Trophoblast cell (in vitro differentiated cells and primary cell): ENCODE measurements around the gene PRSS12. TPM values are rescaled to one million over a fixed set of nuclear protein-coding genes. Genes with fewer than 3 reads are reported as not detected.
"Not testable (repeated sequence)": the region's sequence is repeated elsewhere in the genome, so short reads cannot be mapped to it uniquely, and the experiment has no call there.

Source experiments
- DNase-seq, 2 donors: peaks; one replicate each; pipeline ENCODE4 v3.0.0-alpha.2; 2016
- H2AFZ ChIP-seq: 2 replicates; pipeline ENCODE4 v1.6.1; 2013; ENCODE audit warnings: low read length, moderate library complexity, mild to moderate bottlenecking; ENCODE audit not compliant: insufficient read depth, poor library complexity
- H2AK5ac ChIP-seq: 2 replicates; pipeline ENCODE4 v1.6.1; 2013; ENCODE audit warnings: mild to moderate bottlenecking, low read length
- H2BK120ac ChIP-seq: 2 replicates; pipeline ENCODE4 v1.6.1; 2013; ENCODE audit warnings: low read length, mild to moderate bottlenecking, moderate library complexity; ENCODE audit not compliant: insufficient read depth, poor library complexity
- H2BK12ac ChIP-seq: 2 replicates; pipeline ENCODE4 v1.6.1; 2013; ENCODE audit warnings: mild to moderate bottlenecking, low read length, moderate library complexity
- H2BK5ac ChIP-seq: 2 replicates; pipeline ENCODE4 v1.6.1; 2013; ENCODE audit warnings: low read length, low read depth, moderate library complexity, mild to moderate bottlenecking; ENCODE audit not compliant: poor library complexity
- H3K14ac ChIP-seq: 2 replicates; pipeline ENCODE4 v1.6.1; 2013; ENCODE audit warnings: mild to moderate bottlenecking, low read length
- H3K18ac ChIP-seq: 2 replicates; pipeline ENCODE4 v1.6.1; 2013; ENCODE audit warnings: mild to moderate bottlenecking, low read length
- H3K23ac ChIP-seq: 2 replicates; pipeline ENCODE4 v1.6.1; 2013; ENCODE audit warnings: low read length
- H3K27ac ChIP-seq: 2 replicates; pipeline ENCODE4 v1.5.1; 2013; ENCODE audit warnings: low read depth, mild to moderate bottlenecking, inconsistent platforms, low read length, moderate library complexity
- H3K27me3 ChIP-seq: 2 replicates; pipeline ENCODE4 v1.6.1; 2013; ENCODE audit warnings: inconsistent platforms, mild to moderate bottlenecking, low read length, moderate library complexity; ENCODE audit not compliant: insufficient read depth
- H3K36me3 ChIP-seq, 2 experiments: 1 replicate in 1 of 2; 2 replicates in 1 of 2; pipeline ENCODE4 v1.6.1; 2013; ENCODE audit warnings: low read length in 2 of 2, mild to moderate bottlenecking in 2 of 2, moderate library complexity in 1 of 2; ENCODE audit not compliant: insufficient read depth in 2 of 2, control insufficient read depth in 1 of 2
- H3K4ac ChIP-seq: 2 replicates; pipeline ENCODE4 v1.6.1; 2013; ENCODE audit warnings: low read depth, mild to moderate bottlenecking, low read length, moderate library complexity
- H3K4me1 ChIP-seq, 2 experiments: 1 replicate in 1 of 2; 2 replicates in 1 of 2; pipeline ENCODE4 v1.6.1; 2013; ENCODE audit warnings: low read length in 2 of 2, mild to moderate bottlenecking in 2 of 2, moderate library complexity in 1 of 2; ENCODE audit not compliant: insufficient read depth in 2 of 2, control insufficient read depth in 1 of 2
- H3K4me2 ChIP-seq: 2 replicates; pipeline ENCODE4 v1.6.1; 2013; ENCODE audit warnings: inconsistent platforms, mild to moderate bottlenecking, low read length, moderate library complexity
- H3K4me3 ChIP-seq: 2 replicates; pipeline ENCODE4 v1.5.1; 2013; ENCODE audit warnings: mild to moderate bottlenecking, low read depth, low read length, inconsistent platforms
- H3K79me1 ChIP-seq: one replicate; pipeline ENCODE4 v1.6.1; 2013; ENCODE audit warnings: low read length
- H3K79me2 ChIP-seq: 2 replicates; pipeline ENCODE4 v1.6.1; 2013; ENCODE audit warnings: low read length, mild to moderate bottlenecking; ENCODE audit not compliant: control insufficient read depth, insufficient read depth, poor library complexity
- H3K9ac ChIP-seq: 2 replicates; pipeline ENCODE4 v1.6.1; 2013; ENCODE audit warnings: mild to moderate bottlenecking, low read length
- H3K9me3 ChIP-seq: 2 replicates; pipeline ENCODE4 v1.6.1; 2013; ENCODE audit warnings: low read depth, mild to moderate bottlenecking, control low read depth, inconsistent platforms, low read length; ENCODE audit not compliant: insufficient read depth
- H4K12ac ChIP-seq: 2 replicates; pipeline ENCODE4 v1.6.1; 2013; ENCODE audit warnings: low read depth, mild to moderate bottlenecking, low read length, moderate library complexity
- H4K8ac ChIP-seq: 2 replicates; pipeline ENCODE4 v1.6.1; 2013; ENCODE audit warnings: low read depth, mild to moderate bottlenecking, low read length, moderate library complexity
- H4K91ac ChIP-seq: one replicate; pipeline ENCODE4 v1.6.1; 2013; ENCODE audit warnings: low read depth, mild to moderate bottlenecking, low read length, moderate library complexity
- WGBS: extraction: QIAGEN DNeasy Blood & Tissue Kit; methylation state at CpG from one replicate; pipeline ENCODE4 v1.1.7; 2013; ENCODE audit warnings: missing lambda C conversion rate; ENCODE audit not compliant: insufficient read length, insufficient coverage; ENCODE audit errors: extremely low coverage; 5-methylcytosine and 5-hydroxymethylcytosine counted together
- polyA plus RNA-seq: library from polyadenylated mRNA; stranded (reverse); fragments of 200-250 nt; gene quantifications from 2 replicates; pipeline ENCODE4 v1.2.3, GENCODE V29; 2013

PRSS12 gene
- polyA plus RNA-seq: 206 and 223 TPM in 2 replicates

GRCh38 chr4:118352843-118353533 is at the start of gene PRSS12:
Gene PRSS12, minus strand, starts transcription at chr4:118353003. Its CDS starts 283 bp downstream, at chr4:118352720.
- H3K9me3 ChIP-seq: no peaks in the 10 kb centered on the region
- peak within 1 kb of the TSS; percentile 78 for H2AFZ ChIP-seq
- H2BK12ac ChIP-seq: peak within 1 kb of the TSS; percentile 89
- no peaks in the 10 kb centered on the region for H3K27me3 ChIP-seq
- H3K4me3 ChIP-seq: peak within 1 kb of the TSS; percentile 95
- peak within 1 kb of the TSS; percentile 98 for H3K4ac ChIP-seq
- peak within 1 kb of the TSS; percentile 67 for H4K12ac ChIP-seq
- DNase-seq: peak; percentile 30 to 67
- peak within 1 kb of the TSS; percentile 97 for H3K4me2 ChIP-seq
- H3K14ac ChIP-seq: peak within 1 kb of the TSS; percentile 91
- no CpG with 5 or more reads among the region's 59 CpGs for WGBS
- peaks cover 24% of the 10 kb centered on the region for H3K79me2 ChIP-seq
- peak within 1 kb of the TSS; percentile 92 for H3K9ac ChIP-seq
- H3K23ac ChIP-seq: peak within 1 kb of the TSS; percentile 34
- peak within 1 kb of the TSS; percentile 84 for H4K8ac ChIP-seq
- peak within 1 kb of the TSS; percentile 68 for H2AK5ac ChIP-seq
- peak within 1 kb of the TSS; percentile 94 for H4K91ac ChIP-seq
- peaks cover 11 to 25% of the 10 kb centered on the region in 2 experiments for H3K4me1 ChIP-seq
- peak within 1 kb of the TSS; percentile 73 for H3K18ac ChIP-seq
- peak within 1 kb of the TSS; percentile 92 for H3K27ac ChIP-seq
- peak within 1 kb of the TSS; percentile 96 for H2BK5ac ChIP-seq
- peaks cover 42% of the 10 kb centered on the region for H3K79me1 ChIP-seq
- peak within 1 kb of the TSS; percentile 96 for H2BK120ac ChIP-seq
- H3K36me3 ChIP-seq: no peaks in the 10 kb centered on the region

GRCh38 chr4:118400356-118400755 is 47.6 kb upstream of the PRSS12 start:
- peak overlapping the region; percentile 9 for H2BK12ac ChIP-seq
- H3K23ac ChIP-seq: no peak overlapping the region
- H3K27ac ChIP-seq: no peak overlapping the region
- no peak overlapping the region for H4K12ac ChIP-seq
- no peak overlapping the region for H3K4me2 ChIP-seq
- no peak overlapping the region for H4K91ac ChIP-seq
- H3K27me3 ChIP-seq: no peaks in the 10 kb centered on the region
- no peak overlapping the region for H2AK5ac ChIP-seq
- peak overlapping the region; percentile 7 for H2BK120ac ChIP-seq
- peaks cover 8 to 14% of the 10 kb centered on the region in 2 experiments for H3K4me1 ChIP-seq
- no peak overlapping the region for H4K8ac ChIP-seq
- H3K79me2 ChIP-seq: no peaks in the 10 kb centered on the region
- peak overlapping the region; percentile 1 for H2BK5ac ChIP-seq
- H3K18ac ChIP-seq: no peak overlapping the region
- no peak overlapping the region for H3K4ac ChIP-seq
- no peak overlapping the region for H3K9ac ChIP-seq
- H3K14ac ChIP-seq: peak overlapping the region; percentile 12
- peaks cover 0 to 2% of the 10 kb centered on the region in 2 experiments for H3K36me3 ChIP-seq
- H2AFZ ChIP-seq: no peak overlapping the region
- H3K4me3 ChIP-seq: no peak overlapping the region
- WGBS: no CpG with 5 or more reads among the region's 3 CpGs
- DNase-seq: no peak
- H3K9me3 ChIP-seq: no peaks in the 10 kb centered on the region
- peaks cover 15% of the 10 kb centered on the region for H3K79me1 ChIP-seq

GRCh38 chr4:118399883-118400282 is 47.1 kb upstream of the PRSS12 start:
- not testable (repeated sequence) for H2AK5ac ChIP-seq, H3K27me3 ChIP-seq, H3K18ac ChIP-seq, H3K27ac ChIP-seq, H3K4me2 ChIP-seq, H2AFZ ChIP-seq, H3K4me3 ChIP-seq, DNase-seq, H3K4ac ChIP-seq, H3K9me3 ChIP-seq, H3K36me3 ChIP-seq, H2BK5ac ChIP-seq, H3K23ac ChIP-seq, H3K9ac ChIP-seq, H3K14ac ChIP-seq, H2BK120ac ChIP-seq, H4K8ac ChIP-seq, H3K79me2 ChIP-seq, H4K12ac ChIP-seq
- peaks cover 15% of the 10 kb centered on the region for H3K79me1 ChIP-seq
- peak overlapping the region; percentile 53 for H2BK12ac ChIP-seq
- no CpG with 5 or more reads among the region's 4 CpGs for WGBS
- peaks cover 8 to 14% of the 10 kb centered on the region in 2 experiments for H3K4me1 ChIP-seq
- H4K91ac ChIP-seq: peak overlapping the region; percentile 22

GRCh38 chr4:118398226-118399090 is 45.7 kb upstream of the PRSS12 start:
- H2BK120ac ChIP-seq: peak overlapping the region; percentile 92
- no peaks in the 10 kb centered on the region for H3K27me3 ChIP-seq
- peak overlapping the region; percentile 99 for H2BK5ac ChIP-seq
- peak in 1 of 2 donors; percentile 64 for DNase-seq
- H3K23ac ChIP-seq: no peak overlapping the region
- no peak overlapping the region for H3K4ac ChIP-seq
- no peak overlapping the region for H2AFZ ChIP-seq
- H3K79me1 ChIP-seq: peaks cover 15% of the 10 kb centered on the region
- H4K12ac ChIP-seq: no peak overlapping the region
- no peak overlapping the region for H2AK5ac ChIP-seq
- no peak overlapping the region for H3K4me3 ChIP-seq
- H3K36me3 ChIP-seq: no peaks in the 10 kb centered on the region
- no peaks in the 10 kb centered on the region for H3K9me3 ChIP-seq
- H4K8ac ChIP-seq: peak overlapping the region; percentile 29
- peak overlapping the region; percentile 88 for H4K91ac ChIP-seq
- no peak overlapping the region for H3K18ac ChIP-seq
- no peaks in the 10 kb centered on the region for H3K79me2 ChIP-seq
- peak overlapping the region; percentile 66 for H2BK12ac ChIP-seq
- peaks cover 8 to 14% of the 10 kb centered on the region in 2 experiments for H3K4me1 ChIP-seq
- H3K9ac ChIP-seq: no peak overlapping the region
- peak overlapping the region; percentile 58 for H3K14ac ChIP-seq
- H3K4me2 ChIP-seq: no peak overlapping the region
- peak overlapping the region; percentile 85 for H3K27ac ChIP-seq
- WGBS: no CpG with 5 or more reads among the region's 5 CpGs
